Measurements from ENCODE around the gene ETS2. TPM values are rescaled to one million over a fixed set of nuclear protein-coding genes. Genes with fewer than 3 reads are reported as not detected.

Gene ETS2
- total and polyA plus RNA-seq, 2 of the 8 experiments (the other 6 are each of a cell fraction or from before 2014, with no cell fraction given) = 11.0 to 45.1 TPM

DNA sequence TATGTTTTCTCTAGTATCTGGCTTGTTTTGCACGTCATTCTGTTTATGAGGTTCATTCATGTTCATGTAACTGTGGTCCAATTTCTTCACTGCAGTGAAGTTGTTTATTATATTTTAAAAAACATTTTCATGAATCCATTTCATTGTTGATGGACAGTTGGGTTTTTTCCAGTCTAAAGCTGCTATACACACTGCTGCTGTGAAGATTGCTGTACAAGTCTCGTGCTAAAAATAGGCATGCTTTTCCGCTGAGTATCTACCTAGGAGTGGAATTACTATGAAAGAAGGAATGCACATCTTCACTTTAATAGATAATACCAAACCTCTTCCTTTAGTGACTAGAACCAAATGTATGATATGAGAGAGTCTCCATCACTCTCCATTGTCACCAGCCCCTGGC lies 49.0 kb upstream of the ETS2 start (continued):
- TF ChIP-seq, protein P1, sequence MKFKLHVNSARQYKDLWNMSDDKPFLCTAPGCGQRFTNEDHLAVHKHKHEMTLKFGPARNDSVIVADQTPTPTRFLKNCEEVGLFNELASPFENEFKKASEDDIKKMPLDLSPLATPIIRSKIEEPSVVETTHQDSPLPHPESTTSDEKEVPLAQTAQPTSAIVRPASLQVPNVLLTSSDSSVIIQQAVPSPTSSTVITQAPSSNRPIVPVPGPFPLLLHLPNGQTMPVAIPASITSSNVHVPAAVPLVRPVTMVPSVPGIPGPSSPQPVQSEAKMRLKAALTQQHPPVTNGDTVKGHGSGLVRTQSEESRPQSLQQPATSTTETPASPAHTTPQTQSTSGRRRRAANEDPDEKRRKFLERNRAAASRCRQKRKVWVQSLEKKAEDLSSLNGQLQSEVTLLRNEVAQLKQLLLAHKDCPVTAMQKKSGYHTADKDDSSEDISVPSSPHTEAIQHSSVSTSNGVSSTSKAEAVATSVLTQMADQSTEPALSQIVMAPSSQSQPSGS (IDR thresholded peaks at IDR 0.05; ENCODE audit: low read length) = no peak
- TF ChIP-seq, protein P2, sequence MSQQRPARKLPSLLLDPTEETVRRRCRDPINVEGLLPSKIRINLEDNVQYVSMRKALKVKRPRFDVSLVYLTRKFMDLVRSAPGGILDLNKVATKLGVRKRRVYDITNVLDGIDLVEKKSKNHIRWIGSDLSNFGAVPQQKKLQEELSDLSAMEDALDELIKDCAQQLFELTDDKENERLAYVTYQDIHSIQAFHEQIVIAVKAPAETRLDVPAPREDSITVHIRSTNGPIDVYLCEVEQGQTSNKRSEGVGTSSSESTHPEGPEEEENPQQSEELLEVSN (IDR thresholded peaks at IDR 0.05) = no peak
- no peak for TF ChIP-seq ASH2L (IDR thresholded peaks at IDR 0.05; ENCODE audit: low read length)
- TF ChIP-seq SP1 (IDR thresholded peaks at IDR 0.05; ENCODE audit: low read depth, low read length) = no peak
